Keratinocyte (primary cell): ENCODE results near the gene ZBTB37. TPM values are rescaled to one million over a fixed set of nuclear protein-coding genes. Genes with fewer than 3 reads are reported as not detected.
"Not testable (repeated sequence)": the region's sequence is repeated elsewhere in the genome, so short reads cannot be mapped to it uniquely, and the experiment has no call there.

Experiments used
- DNase-seq: peaks from one replicate; pipeline ENCODE4 v3.0.0-alpha.2; 2011; ENCODE audit warnings: low read depth, missing footprints, low spot score
- FAIRE-seq: peaks from 2 replicates; lab custom pipeline; 2011; peaks lifted over from hg19 to GRCh38; lab: Jason Lieb, UNC
- H2AFZ ChIP-seq: 2 replicates; pipeline ENCODE4 v1.6.0; 2012; ENCODE audit warnings: low read length, control low read depth, inconsistent platforms; ENCODE audit not compliant: control insufficient read depth
- H3K27ac ChIP-seq: 2 replicates; pipeline ENCODE4 v1.5.1; 2011; ENCODE audit warnings: low read length; ENCODE audit not compliant: control insufficient read depth, insufficient read depth
- H3K27me3 ChIP-seq: 3 replicates; pipeline ENCODE4 v1.6.0; 2011; ENCODE audit warnings: low read length; ENCODE audit not compliant: control insufficient read depth, insufficient read depth; ENCODE audit errors: extremely low read depth
- H3K36me3 ChIP-seq, 2 experiments: 2 replicates in 1 of 2; 3 replicates in 1 of 2; pipeline ENCODE4 v1.5.1; 2011; ENCODE audit warnings: low read length in 2 of 2, mild to moderate bottlenecking in 1 of 2; ENCODE audit not compliant: control insufficient read depth in 2 of 2, insufficient read depth in 2 of 2; ENCODE audit errors: extremely low read depth in 1 of 2
- H3K4me1 ChIP-seq: 3 replicates; pipeline ENCODE4 v1.5.1; 2011; ENCODE audit warnings: low read length; ENCODE audit not compliant: control insufficient read depth, insufficient read depth; ENCODE audit errors: extremely low read depth
- H3K4me2 ChIP-seq: 3 replicates; pipeline ENCODE4 v1.6.0; 2011; ENCODE audit warnings: low read depth, low read length; ENCODE audit not compliant: control insufficient read depth, insufficient read depth; ENCODE audit errors: extremely low read depth
- H3K4me3 ChIP-seq, 3 experiments: fragments of 200-600 bp in 1 of 3; sonication (generic) in 1 of 3; 2 replicates in 2 of 3; 3 replicates in 1 of 3; pipeline ENCODE4 v1.5.1; 2011 to 2016; ENCODE audit warnings: low read length in 3 of 3, mild to moderate bottlenecking in 3 of 3, control low read depth in 2 of 3, inconsistent platforms in 1 of 3, low read depth in 1 of 3, mixed read lengths in 1 of 3, mixed run types in 1 of 3, moderate library complexity in 1 of 3; ENCODE audit not compliant: control insufficient read depth in 2 of 3, insufficient read depth in 2 of 3; ENCODE audit errors: extremely low read depth in 1 of 3
- H3K79me2 ChIP-seq: 2 replicates; pipeline ENCODE4 v1.6.0; 2012; ENCODE audit warnings: low read length; ENCODE audit not compliant: control insufficient read depth, insufficient read depth
- H3K9ac ChIP-seq: 3 replicates; pipeline ENCODE4 v1.6.0; 2011; ENCODE audit warnings: low read length; ENCODE audit not compliant: control insufficient read depth, insufficient read depth; ENCODE audit errors: extremely low read depth
- H3K9me1 ChIP-seq: 3 replicates; pipeline ENCODE4 v1.6.0; 2011; ENCODE audit warnings: low read length; ENCODE audit not compliant: control insufficient read depth, insufficient read depth; ENCODE audit errors: extremely low read depth
- H3K9me3 ChIP-seq: 2 replicates; pipeline ENCODE4 v1.5.1; 2012; ENCODE audit warnings: low read depth, low read length; ENCODE audit not compliant: control insufficient read depth
- H4K20me1 ChIP-seq: 3 replicates; pipeline ENCODE4 v1.6.0; 2011; ENCODE audit warnings: low read length; ENCODE audit not compliant: control insufficient read depth, insufficient read depth; ENCODE audit errors: extremely low read depth
- CTCF ChIP-seq, 3 experiments: IDR thresholded peaks in 1 of 3; conservative IDR thresholded peaks in 1 of 3; optimal IDR thresholded peaks in 1 of 3; 2 replicates in 2 of 3; 3 replicates in 1 of 3; pipeline versions ENCODE3 to v1.5.1; 2011; ENCODE audit warnings: low read length in 3 of 3, mild to moderate bottlenecking in 3 of 3, moderate library complexity in 2 of 3, control low read depth in 1 of 3, inconsistent platforms in 1 of 3; ENCODE audit not compliant: insufficient read depth in 2 of 3; ENCODE audit errors: extremely low read depth in 1 of 3
- dilution Hi-C: fragments of 300-500 bp; cut with MboI; formaldehyde crosslinking; loops from one replicate; pipeline ENCODE4 v1.7.0; 2020; ENCODE audit warnings: low sequenced_read_pairs; ENCODE audit not compliant: extremely low pct_ligation_motif_present
- polyA plus RNA-seq, 5 experiments: library from polyadenylated mRNA; depleted of rRNA in 3 of 5; stranded (reverse) in 3 of 5; stranded (forward) in 1 of 5; unstranded in 1 of 5; fragments of >200 nt; gene quantifications; 1 replicate in 1 of 5; 2 replicates in 3 of 5; 3 replicates in 1 of 5; pipeline versions ENCODE4 v1.2.1 to v1.2.3, GENCODE V29; 2011 to 2012; ENCODE audit warnings: missing spikeins in 2 of 5, low read depth in 1 of 5, low replicate concordance in 1 of 5

ZBTB37 gene
- polyA plus RNA-seq, 1 donor (not counting 4 experiments of a cell fraction or from before 2014, with no cell fraction given) = 1.8 TPM

GRCh38 chr1:173856903-173857302 is 11.3 kb upstream of the ZBTB37 start:
- H3K27ac ChIP-seq = no peak overlapping the region
- peaks cover 5 to 16% of the 10 kb centered on the region in 2 experiments for H3K36me3 ChIP-seq
- DNase-seq = no peak
- dilution Hi-C loops = no loop called here
- no peaks in the 10 kb centered on the region for H3K9me1 ChIP-seq
- no peak overlapping the region for H2AFZ ChIP-seq
- no peaks in the 10 kb centered on the region for H3K4me1 ChIP-seq
- no peaks in the 10 kb centered on the region for H3K27me3 ChIP-seq
- TF ChIP-seq CTCF (optimal IDR thresholded peaks at IDR 0.05 in 1 of 3, IDR thresholded peaks at IDR 0.05 in 1 of 3, conservative IDR thresholded peaks at IDR 0.05 in 1 of 3; ENCODE audit: extremely low read depth in 1 of 3, insufficient read depth in 2 of 3, low read length in 3 of 3) = no peak
- H3K4me3 ChIP-seq = no peak overlapping the region
- no peaks in the 10 kb centered on the region for H4K20me1 ChIP-seq
- no peak overlapping the region for H3K4me2 ChIP-seq
- no peaks in the 10 kb centered on the region for H3K79me2 ChIP-seq
- no peaks in the 10 kb centered on the region for H3K9me3 ChIP-seq
- no peak for FAIRE-seq
- H3K9ac ChIP-seq = no peak overlapping the region

DNA sequence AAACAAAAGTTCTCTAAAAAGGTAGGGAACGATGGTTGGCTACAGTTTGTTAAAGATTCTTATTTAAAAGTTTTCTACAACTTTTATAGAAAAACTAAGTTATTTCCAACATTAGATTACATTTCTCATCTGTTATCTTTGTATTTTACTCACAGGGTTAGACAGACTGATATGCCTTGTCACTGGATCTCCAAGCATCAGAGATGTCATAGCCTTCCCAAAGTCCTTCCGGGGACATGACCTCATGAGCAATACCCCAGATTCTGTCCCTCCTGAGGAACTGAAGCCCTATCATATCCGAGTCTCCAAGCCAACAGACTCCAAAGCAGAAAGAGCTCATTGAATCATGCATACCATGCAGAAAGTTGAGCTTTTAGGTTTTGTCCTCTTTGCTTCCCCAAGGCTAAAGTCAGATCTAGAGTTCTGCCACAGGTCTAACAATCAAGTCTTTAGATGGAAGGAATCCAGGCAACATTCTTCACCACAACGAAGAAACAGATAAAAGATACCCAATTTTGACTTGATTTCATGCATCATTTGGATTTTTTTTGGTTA is 10.7 kb upstream of the ZBTB37 start:
- dilution Hi-C loops = no loop called here
- Histone ChIP-seq H3K4me1 (no peaks in the 10 kb centered on the region), H3K27ac (no peak overlapping the region), H3K79me2 (no peaks in the 10 kb centered on the region), H3K36me3 (peaks cover 5 to 14% of the 10 kb centered on the region in 2 experiments), H3K9me3 (no peaks in the 10 kb centered on the region), H3K27me3 (no peaks in the 10 kb centered on the region), H3K9me1 (no peaks in the 10 kb centered on the region), H3K4me2 (no peak overlapping the region), H3K4me3 (no peak overlapping the region), H4K20me1 (no peaks in the 10 kb centered on the region), H3K9ac (no peak overlapping the region), H2AFZ (no peak overlapping the region)
- no peak for TF ChIP-seq CTCF (optimal IDR thresholded peaks at IDR 0.05 in 1 of 3, IDR thresholded peaks at IDR 0.05 in 1 of 3, conservative IDR thresholded peaks at IDR 0.05 in 1 of 3; ENCODE audit: extremely low read depth in 1 of 3, insufficient read depth in 2 of 3, low read length in 3 of 3)
- no peak for DNase-seq
- FAIRE-seq = no peak

DNA sequence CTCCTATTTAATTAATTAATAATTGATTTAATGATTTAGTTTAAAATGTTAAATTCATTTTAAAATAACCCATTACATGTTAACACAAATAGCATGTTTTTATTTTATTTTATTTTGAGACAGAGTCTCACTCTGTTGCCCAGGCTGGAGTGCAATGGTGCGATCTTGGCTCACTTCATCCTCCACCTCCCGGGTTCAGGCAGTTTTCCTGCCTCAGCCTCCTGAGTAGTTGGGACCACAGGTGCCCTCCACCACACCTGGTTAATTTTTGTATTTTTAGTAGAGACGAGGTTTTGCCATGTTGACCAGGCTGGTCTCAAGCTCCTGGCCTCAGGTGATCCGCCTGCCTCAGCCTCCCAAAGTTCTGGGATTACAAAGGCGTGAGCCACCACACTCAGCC is 8.6 kb upstream of the ZBTB37 start:
- DNase-seq, H3K79me2 ChIP-seq, H3K27ac ChIP-seq, H3K4me3 ChIP-seq, H2AFZ ChIP-seq, H3K27me3 ChIP-seq, H3K9me1 ChIP-seq, FAIRE-seq, H3K9me3 ChIP-seq, H3K4me1 ChIP-seq, H3K4me2 ChIP-seq, H3K9ac ChIP-seq, dilution Hi-C loops: not testable (repeated sequence)
- H4K20me1 ChIP-seq = peaks cover 12% of the 10 kb centered on the region
- peaks cover 16 to 19% of the 10 kb centered on the region in 2 experiments for H3K36me3 ChIP-seq
